CD4-positive, CD25-positive, alpha-beta regulatory T cell (primary cell): ENCODE data around the gene AKR7A2. TPM values are rescaled to one million over a fixed set of nuclear protein-coding genes. Genes with fewer than 3 reads are reported as not detected.
A peak's percentile ranks its signal among the peaks of the same experiment; 100 is the strongest.
"Not testable (repeated sequence)": the region's sequence is repeated elsewhere in the genome, so short reads cannot be mapped to it uniquely, and the experiment has no call there.

Experiments used
- ATAC-seq, 2 donors: fragments of 150-1000 bp; cut with Tn5 transposase; one replicate each; pipeline ENCODE4 v1.10.0; 2021; ENCODE audit warnings: low read depth in 2 of 2, moderate number of reproducible peaks in 2 of 2, moderate library complexity in 1 of 2
- DNase-seq, 3 donors: peaks; one replicate each; pipeline versions ENCODE4 v3.0.0 to v3.0.0-alpha.2; 2012 to 2022; ENCODE audit warnings: mixed read lengths in 1 of 3
- H3K27ac ChIP-seq: one replicate; pipeline ENCODE4 v1.7.0; 2013; ENCODE audit warnings: mild to moderate bottlenecking, low read length; ENCODE audit not compliant: insufficient read depth, poor library complexity, severe bottlenecking
- H3K27me3 ChIP-seq: one replicate; pipeline ENCODE4 v1.7.0; 2013; ENCODE audit warnings: low read length; ENCODE audit not compliant: control insufficient read depth, insufficient read depth
- H3K36me3 ChIP-seq: one replicate; pipeline ENCODE4 v1.7.0; 2013; ENCODE audit warnings: mild to moderate bottlenecking, low read length, moderate library complexity; ENCODE audit not compliant: control insufficient read depth, insufficient read depth
- H3K4me1 ChIP-seq: 2 replicates; pipeline ENCODE4 v1.7.0; 2013; ENCODE audit warnings: mild to moderate bottlenecking, low read length; ENCODE audit not compliant: insufficient read depth, control insufficient read depth, poor library complexity, severe bottlenecking
- H3K4me3 ChIP-seq: one replicate; pipeline ENCODE4 v1.7.0; 2013; ENCODE audit warnings: low read depth, mild to moderate bottlenecking, low read length, moderate library complexity
- H3K9me3 ChIP-seq, 2 experiments: 1 replicate in 1 of 2; 2 replicates in 1 of 2; pipeline ENCODE4 v1.7.0; 2013; ENCODE audit warnings: low read length in 2 of 2, mild to moderate bottlenecking in 1 of 2, moderate library complexity in 1 of 2; ENCODE audit not compliant: control insufficient read depth in 2 of 2
- H3K27ac Mint-ChIP-seq, 3 donors: one replicate each; pipeline ENCODE4 v1.8.0; 2020 to 2022; ENCODE audit warnings: mild to moderate bottlenecking in 3 of 3, mixed read lengths in 3 of 3, moderate library complexity in 2 of 3
- H3K27me3 Mint-ChIP-seq: one replicate; pipeline ENCODE4 v1.8.0; 2022; ENCODE audit warnings: mild to moderate bottlenecking, mixed read lengths
- H3K36me3 Mint-ChIP-seq: one replicate; pipeline ENCODE4 v1.8.0; 2020; ENCODE audit warnings: mixed read lengths
- H3K4me1 Mint-ChIP-seq, 4 donors: one replicate each; pipeline ENCODE4 v1.8.0; 2020 to 2022; ENCODE audit warnings: mixed read lengths in 4 of 4, mild to moderate bottlenecking in 1 of 4
- H3K4me3 Mint-ChIP-seq, 4 donors: one replicate each; pipeline ENCODE4 v1.8.0; 2020 to 2022; ENCODE audit warnings: mild to moderate bottlenecking in 4 of 4, mixed read lengths in 4 of 4, moderate library complexity in 3 of 4
- H3K9me3 Mint-ChIP-seq, 7 donors: one replicate each; pipeline ENCODE4 v1.8.0; 2020 to 2022; ENCODE audit warnings: mixed read lengths in 7 of 7, mild to moderate bottlenecking in 3 of 7, moderate library complexity in 2 of 7
- polyA plus RNA-seq, 4 donors: library from polyadenylated mRNA; unstranded; fragments of 300-500 nt; fragmentation: Illumina TruSeq; gene quantifications; one replicate each; pipeline ENCODE4 v1.2.3, GENCODE V29; 2021
- total RNA-seq: library from RNA; stranded (reverse); gene quantifications from one replicate; pipeline ENCODE4 v1.2.3, GENCODE V29; 2022

Gene AKR7A2
- total and polyA plus RNA-seq, 5 donors from 2014 or later = 20.5 to 133 (median 110) TPM

DNA sequence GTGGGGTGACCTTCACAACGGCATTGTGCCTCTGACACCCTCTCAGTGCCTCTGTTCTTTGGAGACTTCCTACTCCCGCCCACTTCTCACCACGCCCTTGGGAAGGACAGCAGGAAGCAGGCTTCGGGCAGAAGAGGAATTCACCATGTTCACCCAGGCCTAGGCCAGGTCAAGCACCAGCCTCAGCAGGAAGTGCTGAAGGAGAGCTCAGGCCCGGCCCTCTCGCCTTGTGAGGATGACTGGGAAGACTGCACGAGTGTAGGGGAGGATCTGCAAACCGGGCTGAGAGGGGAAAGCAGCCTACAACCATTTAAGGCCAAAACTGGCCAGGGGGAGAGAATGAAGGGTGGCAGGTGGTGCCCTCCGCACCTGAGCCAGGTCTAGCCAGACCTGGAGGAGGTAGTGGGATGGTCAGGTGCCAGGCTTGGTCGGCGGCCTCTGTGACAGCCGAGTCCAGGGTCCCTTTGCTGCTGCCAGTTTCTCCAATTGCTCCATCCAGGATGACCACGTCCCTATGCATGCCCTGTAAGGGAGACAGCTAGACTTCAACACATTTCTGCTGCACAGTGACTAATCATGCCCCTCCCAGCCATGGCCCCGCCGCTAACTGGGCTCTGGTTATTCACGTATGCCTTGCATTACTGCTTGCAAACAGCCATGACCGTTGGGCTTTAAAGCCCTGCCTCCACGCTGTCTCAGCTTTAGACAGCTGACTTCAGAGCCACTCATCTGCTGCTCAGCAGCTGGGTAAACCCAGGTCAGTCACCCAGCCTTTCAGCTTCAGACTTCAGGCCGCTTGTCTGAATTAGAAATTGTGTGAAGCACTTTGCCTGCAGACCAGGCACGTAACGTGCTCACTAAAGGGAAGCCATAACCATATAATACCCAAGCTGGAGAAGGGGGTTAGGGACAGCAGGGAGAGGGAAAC is 51.5 kb downstream of the AKR7A2 start:
- ATAC-seq (peak in 1 of 2 donors; percentile 12), DNase-seq (no peak)
- no peaks in the 10 kb centered on the region for H3K4me1 ChIP-seq
- no peak overlapping the region for H3K4me3 ChIP-seq
- H3K9me3 ChIP-seq = no peaks in the 10 kb centered on the region
- Mint-ChIP-seq H3K27me3 (no peaks in the 10 kb centered on the region), H3K27ac (peak overlapping the region in 2 of 3 donors; percentile 17 to 43), H3K4me1 (peaks cover 0 to 5% (median 4%) of the 10 kb centered on the region in 4 donors), H3K9me3 (no peaks in the 10 kb centered on the region), H3K36me3 (peaks cover 5% of the 10 kb centered on the region), H3K4me3 (no peak overlapping the region)
- H3K27me3 ChIP-seq = no peaks in the 10 kb centered on the region
- peaks cover 51% of the 10 kb centered on the region for H3K36me3 ChIP-seq
- no peak overlapping the region for H3K27ac ChIP-seq

DNA sequence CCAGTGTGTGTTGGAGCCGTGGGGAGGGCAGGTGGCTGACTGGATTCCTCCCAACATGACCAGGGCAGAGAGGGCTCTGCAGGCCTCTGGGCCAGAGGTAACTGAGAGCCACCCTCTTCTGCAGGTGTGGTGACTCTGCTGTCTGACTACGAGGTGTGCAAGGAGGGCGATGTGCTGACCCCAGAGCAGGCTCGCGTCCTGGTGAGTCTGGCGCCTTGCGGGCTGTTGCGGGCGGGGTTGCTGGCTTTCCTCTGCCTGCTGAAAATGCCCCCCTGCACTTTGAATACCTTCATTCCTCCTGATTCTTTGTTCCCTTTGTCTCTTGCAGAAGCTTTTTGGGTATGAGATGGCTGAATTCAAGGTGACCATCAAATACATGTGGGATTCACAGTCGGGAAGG is 53.6 kb downstream of the AKR7A2 start:
- H3K4me1 ChIP-seq = peaks cover 5% of the 10 kb centered on the region
- no peaks in the 10 kb centered on the region for H3K9me3 Mint-ChIP-seq
- peaks cover 5% of the 10 kb centered on the region for H3K36me3 Mint-ChIP-seq
- H3K27ac Mint-ChIP-seq = no peak overlapping the region
- H3K4me3 Mint-ChIP-seq = peak overlapping the region in 1 of 4 donors; percentile 35
- H3K9me3 ChIP-seq = no peaks in the 10 kb centered on the region
- H3K27me3 Mint-ChIP-seq = no peaks in the 10 kb centered on the region
- ATAC-seq (no peak), DNase-seq (no peak)
- H3K36me3 ChIP-seq = peaks cover 53% of the 10 kb centered on the region
- H3K4me1 Mint-ChIP-seq = peaks cover 0 to 18% (median 8%) of the 10 kb centered on the region in 4 donors
- H3K27ac ChIP-seq = no peak overlapping the region
- no peak overlapping the region for H3K4me3 ChIP-seq
- no peaks in the 10 kb centered on the region for H3K27me3 ChIP-seq

DNA sequence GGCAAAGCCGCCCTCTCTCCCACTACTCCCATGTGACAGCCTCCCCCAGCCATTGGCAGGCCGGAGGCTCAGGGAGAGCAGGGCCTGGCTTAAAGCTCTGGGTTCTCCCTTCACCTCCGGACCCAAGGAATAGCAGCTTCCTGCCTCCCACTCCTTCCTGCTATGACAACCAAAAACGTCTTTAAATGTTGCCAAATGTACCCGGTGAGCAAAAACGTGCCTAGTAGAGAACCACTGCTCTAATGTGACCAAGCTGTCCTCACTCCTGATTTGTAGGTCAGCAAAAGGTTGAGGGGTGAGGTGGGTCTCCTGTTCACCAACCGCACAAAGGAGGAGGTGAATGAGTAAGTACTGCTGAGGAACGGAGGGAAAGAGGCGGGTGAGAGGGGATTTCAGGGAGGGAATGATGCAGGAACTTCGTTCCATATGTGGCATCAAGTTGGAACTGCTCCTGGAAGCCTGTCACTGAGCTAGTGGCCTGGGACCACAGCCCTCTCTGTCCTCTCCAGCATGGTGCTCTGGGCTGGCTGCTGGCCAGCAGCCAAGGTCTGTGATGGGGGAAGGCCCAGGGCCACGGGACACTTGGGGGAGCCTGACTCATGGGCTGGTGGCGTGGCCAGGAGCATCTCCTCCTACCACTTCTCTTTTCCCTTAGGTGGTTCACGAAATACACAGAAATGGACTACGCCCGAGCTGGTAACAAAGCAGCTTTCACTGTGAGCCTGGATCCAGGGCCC is 54.6 kb downstream of the AKR7A2 start:
- ATAC-seq (no peak), DNase-seq (no peak)
- peaks cover 5% of the 10 kb centered on the region for H3K36me3 Mint-ChIP-seq
- H3K4me3 Mint-ChIP-seq = peak overlapping the region in 2 of 4 donors; percentile 5 to 36
- no peak overlapping the region for H3K27ac ChIP-seq
- peaks cover 6 to 25% (median 14%) of the 10 kb centered on the region in 4 donors for H3K4me1 Mint-ChIP-seq
- peaks cover 53% of the 10 kb centered on the region for H3K36me3 ChIP-seq
- no peaks in the 10 kb centered on the region for H3K27me3 Mint-ChIP-seq
- no peaks in the 10 kb centered on the region for H3K9me3 Mint-ChIP-seq
- H3K9me3 ChIP-seq = no peaks in the 10 kb centered on the region
- H3K4me3 ChIP-seq = no peak overlapping the region
- H3K27me3 ChIP-seq = no peaks in the 10 kb centered on the region
- H3K4me1 ChIP-seq = peaks cover 15% of the 10 kb centered on the region
- peak overlapping the region in 1 of 3 donors; percentile 51 for H3K27ac Mint-ChIP-seq

DNA sequence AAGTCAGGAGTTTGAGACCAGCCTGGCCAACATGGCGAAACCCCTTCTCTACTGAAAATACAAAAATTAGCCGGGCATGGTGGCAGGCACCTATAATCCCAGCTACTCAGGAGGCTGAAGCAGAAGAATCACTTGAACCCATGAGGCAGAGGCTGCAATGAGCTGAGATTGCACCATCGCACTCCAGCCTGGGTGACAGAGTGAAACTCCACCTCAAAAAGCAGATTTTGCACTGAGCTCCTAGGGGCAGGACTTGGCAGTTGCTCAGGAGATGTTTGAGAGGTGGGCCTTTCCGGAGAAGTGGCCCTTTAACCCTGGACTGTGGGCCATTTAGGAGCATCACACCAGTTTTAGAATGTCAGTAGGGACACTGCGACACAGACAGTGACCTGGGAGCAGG is 55.6 kb downstream of the AKR7A2 start:
- DNase-seq, H3K9me3 Mint-ChIP-seq, H3K4me3 Mint-ChIP-seq, H3K9me3 ChIP-seq, H3K27ac ChIP-seq, H3K27ac Mint-ChIP-seq, H3K27me3 ChIP-seq, H3K36me3 Mint-ChIP-seq, H3K4me3 ChIP-seq, ATAC-seq, H3K27me3 Mint-ChIP-seq: not testable (repeated sequence)
- Histone ChIP-seq H3K36me3 (peaks cover 53% of the 10 kb centered on the region), H3K4me1 (peaks cover 22% of the 10 kb centered on the region)
- H3K4me1 Mint-ChIP-seq = peaks cover 6 to 33% (median 16%) of the 10 kb centered on the region in 4 donors

DNA sequence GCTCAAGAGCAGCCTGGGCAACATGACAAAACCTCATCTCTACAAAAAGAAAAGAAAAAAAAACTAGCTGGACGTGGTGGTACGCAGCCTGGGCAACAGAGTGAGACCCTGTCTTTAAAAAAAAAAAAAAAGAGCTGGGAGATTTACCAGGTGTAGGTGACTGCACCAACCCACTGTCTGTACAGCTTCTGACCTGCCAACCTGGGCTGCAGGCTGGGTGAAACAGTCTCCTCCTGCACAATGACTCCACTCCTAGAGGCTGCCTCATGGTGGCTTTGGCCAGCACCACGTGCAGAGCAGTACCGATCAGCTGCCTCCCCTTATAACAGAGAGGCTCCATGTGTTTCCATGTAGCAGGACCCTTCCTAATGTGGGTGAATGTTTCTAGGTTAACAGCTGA is 56.7 kb downstream of the AKR7A2 start:
- Mint-ChIP-seq H3K36me3 (peaks cover 5% of the 10 kb centered on the region), H3K27ac (no peak overlapping the region)

DNA sequence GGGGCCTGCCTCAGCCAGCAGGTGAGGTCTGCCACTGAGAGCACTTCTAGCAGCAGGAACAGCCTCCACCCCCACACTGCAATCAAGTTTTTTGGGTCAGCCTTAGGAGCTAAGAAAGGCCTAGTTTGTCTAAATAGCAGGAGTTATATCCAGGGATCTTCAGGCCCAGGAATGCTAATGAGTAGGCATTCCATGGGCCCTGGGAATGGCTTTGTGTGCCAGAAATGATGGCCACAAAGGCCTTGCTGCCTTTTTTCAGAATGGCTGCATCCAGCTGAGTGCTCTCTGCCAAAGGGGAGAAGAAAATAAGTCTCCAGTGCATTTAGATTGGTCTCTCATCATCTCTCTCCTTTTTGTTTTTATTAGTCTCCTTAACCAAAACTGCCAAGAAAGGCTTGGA is 57.5 kb downstream of the AKR7A2 start:
- no peak overlapping the region for H3K4me3 ChIP-seq
- peaks cover 39% of the 10 kb centered on the region for H3K36me3 ChIP-seq
- H3K27ac Mint-ChIP-seq = no peak overlapping the region
- H3K9me3 Mint-ChIP-seq = no peaks in the 10 kb centered on the region
- H3K4me1 Mint-ChIP-seq = peaks cover 6 to 48% (median 27%) of the 10 kb centered on the region in 4 donors
- H3K27ac ChIP-seq = no peak overlapping the region
- no peaks in the 10 kb centered on the region for H3K27me3 Mint-ChIP-seq
- no peak for ATAC-seq
- peaks cover 5% of the 10 kb centered on the region for H3K36me3 Mint-ChIP-seq
- no peak for DNase-seq
- peaks cover 33% of the 10 kb centered on the region for H3K4me1 ChIP-seq
- no peaks in the 10 kb centered on the region for H3K9me3 ChIP-seq
- H3K27me3 ChIP-seq = no peaks in the 10 kb centered on the region
- no peak overlapping the region for H3K4me3 Mint-ChIP-seq

More for the DNA sequence above, 56.7 kb downstream of the AKR7A2 start:
- no peaks in the 10 kb centered on the region for H3K9me3 Mint-ChIP-seq
- DNase-seq (no peak), ATAC-seq (no peak)
- H3K4me3 Mint-ChIP-seq = no peak overlapping the region
- H3K27me3 ChIP-seq = no peaks in the 10 kb centered on the region
- peaks cover 47% of the 10 kb centered on the region for H3K36me3 ChIP-seq
- no peak overlapping the region for H3K27ac ChIP-seq
- H3K4me3 ChIP-seq = no peak overlapping the region
- H3K27me3 Mint-ChIP-seq = no peaks in the 10 kb centered on the region
- peaks cover 30% of the 10 kb centered on the region for H3K4me1 ChIP-seq
- H3K9me3 ChIP-seq = no peaks in the 10 kb centered on the region
- H3K4me1 Mint-ChIP-seq = peaks cover 6 to 42% (median 25%) of the 10 kb centered on the region in 4 donors
